ENCODE data around the gene COA1.
A peak's percentile ranks its signal among the peaks of the same experiment; 100 is the strongest.
"Not testable (repeated sequence)": the region's sequence is repeated elsewhere in the genome, so short reads cannot be mapped to it uniquely, and the experiment has no call there.

COA1 gene

DNA sequence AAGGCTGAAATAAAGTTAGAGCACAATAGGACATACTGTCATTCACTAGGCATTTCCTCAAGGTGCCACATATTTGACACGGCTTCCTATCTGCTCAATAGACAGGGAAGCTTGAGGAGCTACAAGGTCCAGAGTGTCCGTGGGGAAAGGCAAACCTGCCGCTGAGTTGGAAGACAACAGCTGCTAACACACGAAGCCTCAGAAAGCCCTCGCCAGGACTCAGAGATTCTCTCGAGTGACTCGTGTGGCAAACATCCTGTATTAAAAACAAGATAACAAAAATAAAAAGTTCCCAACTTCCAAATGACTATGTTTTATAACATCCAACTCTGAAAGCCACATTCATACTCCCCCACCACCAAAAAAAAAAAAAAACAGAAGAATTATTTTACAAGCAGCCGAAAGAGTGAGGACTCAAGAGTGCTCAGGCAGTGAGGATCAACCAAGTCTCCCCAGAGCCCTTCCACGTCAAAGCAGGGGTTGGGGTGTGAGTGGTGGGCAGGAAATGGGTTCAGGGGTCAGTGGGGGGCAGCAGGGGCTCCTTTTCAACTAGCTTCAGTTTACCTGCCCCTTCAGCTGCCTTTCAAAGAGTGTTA lies 78.8 kb downstream of the COA1 start:
- DNase-seq, result no peak

DNA sequence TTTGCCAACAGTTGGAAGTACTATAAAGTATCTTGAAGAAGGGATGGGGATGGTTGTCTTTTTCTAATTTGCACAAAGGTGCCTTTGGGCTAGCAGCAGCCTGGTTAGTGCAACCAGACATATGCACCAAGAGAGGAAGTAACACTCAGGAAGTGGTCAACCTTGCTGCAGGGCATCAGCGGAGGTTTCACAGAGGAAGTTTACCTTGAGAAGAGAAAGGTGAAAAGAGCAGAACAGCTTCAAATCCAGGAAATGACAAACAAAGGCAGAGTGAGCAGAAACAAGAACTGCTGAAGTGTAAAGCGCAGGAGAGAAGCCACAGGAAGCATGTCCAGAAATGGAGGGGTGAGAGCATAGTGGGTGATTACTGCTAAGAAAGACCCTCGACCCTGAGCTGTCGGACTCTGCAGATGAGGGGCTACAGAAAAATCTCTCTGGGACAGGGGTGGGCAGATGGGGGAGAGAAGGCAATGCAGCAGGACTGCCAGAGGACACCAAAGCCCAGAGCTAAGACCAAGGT lies 79.5 kb downstream of the COA1 start:
- DNase-seq, result peak; percentile 9 to 15

DNA sequence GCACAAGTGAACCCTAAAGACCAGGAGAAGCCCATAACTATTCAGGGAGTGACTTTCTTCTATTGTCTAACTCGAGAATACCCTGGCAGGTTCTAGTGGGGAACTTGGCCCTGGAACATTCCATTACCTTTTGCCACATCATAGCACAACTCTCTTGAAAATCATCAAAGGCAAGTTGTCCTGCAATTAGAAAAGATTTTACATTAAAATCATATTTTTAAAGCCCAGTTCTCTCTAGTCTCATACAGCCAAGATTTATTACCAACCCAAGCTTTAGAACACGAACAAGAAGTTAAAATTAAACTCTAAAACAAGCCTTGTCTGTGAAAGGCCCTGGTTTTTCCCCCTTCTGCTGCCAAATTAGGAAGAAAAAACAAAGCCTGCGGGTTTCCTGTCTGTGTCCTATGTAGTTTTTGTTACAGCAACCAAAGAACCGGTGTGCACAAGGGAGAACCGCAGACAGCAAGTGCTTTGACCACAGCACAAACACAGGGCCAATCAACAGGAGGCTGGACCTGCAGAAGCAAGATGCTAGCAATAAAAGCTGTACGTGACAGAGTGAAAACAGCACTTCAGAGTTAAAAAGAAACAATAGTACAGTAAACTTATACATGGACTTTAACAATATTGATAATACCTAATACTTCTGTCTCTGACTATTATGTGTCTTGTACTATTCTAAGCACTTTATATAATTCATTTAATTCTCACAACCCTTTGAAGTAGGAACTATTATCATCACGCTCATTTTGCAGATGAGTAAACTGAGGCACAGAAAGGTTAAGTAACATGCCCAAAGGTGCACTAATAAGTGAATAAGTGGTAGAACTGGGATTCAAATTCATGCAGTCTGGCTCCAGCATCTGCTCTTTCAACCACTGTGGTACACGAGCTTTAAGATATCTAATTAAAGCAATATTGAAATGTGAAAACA lies 80.6 kb downstream of the COA1 start:
- DNase-seq, result no peak

DNA sequence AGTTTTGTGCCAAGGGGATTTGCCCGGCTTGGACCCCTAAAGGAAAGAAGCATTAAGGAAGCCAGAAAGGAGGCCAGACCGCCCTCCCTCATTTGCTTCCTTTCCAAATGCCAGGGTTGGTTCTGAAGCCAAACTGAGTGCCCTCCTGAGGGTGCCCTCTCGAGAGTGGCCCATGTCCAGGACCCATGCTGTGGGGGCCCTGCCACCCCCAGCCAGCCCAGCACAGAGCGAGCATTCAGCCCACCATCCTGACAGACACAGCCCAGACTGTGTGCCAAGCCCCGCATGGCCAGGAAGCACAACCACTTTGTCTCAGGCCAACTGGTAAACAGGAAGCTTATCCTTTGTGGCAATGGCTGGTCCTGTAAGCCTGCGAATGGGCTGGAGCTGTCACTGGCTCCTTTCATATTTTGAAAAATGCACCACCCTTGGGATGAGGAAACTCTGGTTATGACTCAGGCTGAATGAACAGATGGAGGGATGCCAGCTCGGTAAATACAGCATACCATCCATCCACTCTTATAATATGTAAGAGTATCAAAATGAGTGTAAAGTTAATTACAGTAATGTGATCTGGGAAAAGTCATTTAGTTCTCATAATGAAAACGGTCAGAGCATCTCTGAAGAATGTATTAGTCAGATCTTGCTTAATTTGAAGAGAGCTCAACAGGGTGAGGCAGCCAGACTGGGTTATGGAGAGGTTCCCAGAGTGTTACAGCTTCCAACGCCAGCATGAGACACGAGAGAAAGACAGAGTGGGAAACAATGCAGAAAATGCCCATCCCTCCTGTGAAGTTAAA lies 81.5 kb downstream of the COA1 start:
- DNase-seq, result peak; percentile 38 to 67

DNA sequence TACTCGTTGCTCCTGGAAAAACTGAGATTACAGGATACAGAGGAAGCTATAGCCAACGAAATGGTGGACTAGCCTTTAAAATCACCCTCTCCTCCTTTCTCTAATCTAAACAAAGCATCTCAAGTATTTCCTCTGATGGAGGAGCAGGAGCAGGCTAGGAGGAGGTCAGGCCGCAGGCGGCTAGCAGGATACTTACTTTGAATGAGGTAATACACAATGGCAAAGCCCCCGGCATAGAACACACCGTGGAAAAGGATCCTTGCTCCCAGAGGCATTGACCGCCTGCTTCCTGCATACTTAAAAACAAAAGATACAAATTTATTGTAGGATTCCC lies 82.0 kb downstream of the COA1 start:
- DNase-seq, result no peak

DNA sequence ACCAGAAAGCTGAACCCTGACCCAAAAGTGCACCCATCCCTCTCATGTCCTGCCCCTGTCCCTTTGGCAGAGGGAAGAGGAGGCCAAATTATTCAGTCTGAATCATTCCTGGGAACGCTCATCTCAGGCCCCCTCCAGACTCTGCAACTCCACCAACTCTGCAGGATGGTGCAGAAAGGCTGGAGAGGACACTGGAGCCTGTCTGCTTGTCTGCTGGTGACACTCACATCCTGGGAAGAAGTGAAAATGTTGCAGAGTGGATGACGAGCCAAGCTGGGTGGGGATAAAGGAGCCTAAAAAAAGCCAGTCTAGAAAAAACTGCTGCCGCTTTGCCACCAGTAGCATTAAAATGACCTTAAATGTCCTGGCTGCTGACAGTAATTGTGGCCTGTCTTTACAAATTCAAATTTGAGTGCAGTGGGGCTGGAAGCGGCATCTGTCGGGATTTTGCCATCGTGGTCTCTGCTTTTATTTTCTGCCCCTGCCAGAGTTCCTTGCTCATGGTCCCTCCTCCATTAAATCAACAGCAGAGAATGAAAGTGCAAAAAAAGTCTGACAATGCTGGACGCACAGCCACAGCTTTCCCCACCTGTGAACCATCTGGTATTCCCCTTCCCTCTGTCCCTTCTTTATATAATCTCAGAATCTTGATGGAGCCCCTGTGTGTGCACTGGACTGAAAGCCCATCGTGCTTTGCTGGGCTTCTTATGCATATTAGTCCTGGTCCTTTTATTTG lies 82.6 kb downstream of the COA1 start:
- no peak for DNase-seq

DNA sequence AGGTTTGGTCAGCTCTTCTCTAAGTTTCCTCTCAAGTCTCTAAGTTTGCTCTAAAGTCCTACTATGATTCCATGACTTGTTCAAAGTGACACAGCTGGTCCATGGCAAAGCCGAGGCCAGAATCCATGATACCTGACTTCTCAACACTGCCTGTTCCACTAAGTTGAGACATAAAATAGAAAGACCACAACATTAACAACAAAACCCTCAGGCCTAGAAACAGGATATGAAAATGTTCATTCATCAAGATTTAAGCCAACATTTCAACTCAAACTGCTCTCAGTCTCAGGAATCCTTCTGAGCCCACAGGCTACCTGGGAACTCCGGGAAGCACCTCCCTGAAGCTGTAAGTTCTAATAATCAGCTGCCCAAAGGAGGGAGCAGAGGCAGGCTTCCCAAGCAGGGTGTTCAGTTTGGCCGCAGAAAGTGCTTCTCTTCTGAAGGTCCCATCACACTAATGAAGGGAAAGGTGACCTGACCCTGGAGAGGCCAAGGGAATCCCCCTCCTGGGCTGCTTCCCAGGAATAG lies 83.6 kb downstream of the COA1 start:
- DNase-seq, result no peak

DNA sequence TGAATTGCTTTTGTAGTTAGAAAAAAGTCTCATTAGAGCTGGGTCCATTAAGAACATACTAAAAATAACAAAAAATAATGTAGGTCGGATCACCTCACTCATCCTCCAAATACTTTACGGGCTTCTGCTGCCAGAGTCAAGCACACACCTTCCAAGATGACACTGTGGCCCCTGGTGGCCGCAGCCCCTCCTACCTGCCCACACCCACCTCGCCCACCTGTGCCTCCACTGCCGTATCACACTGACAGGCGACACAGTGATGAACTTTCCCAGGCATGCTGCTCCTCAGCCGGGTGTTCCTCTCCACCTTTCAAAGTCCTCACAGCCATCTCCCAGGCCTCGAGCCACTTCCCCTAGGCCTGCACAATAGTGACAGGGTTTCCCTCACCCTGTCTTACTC lies 85.5 kb downstream of the COA1 start:
- no peak for DNase-seq

DNA sequence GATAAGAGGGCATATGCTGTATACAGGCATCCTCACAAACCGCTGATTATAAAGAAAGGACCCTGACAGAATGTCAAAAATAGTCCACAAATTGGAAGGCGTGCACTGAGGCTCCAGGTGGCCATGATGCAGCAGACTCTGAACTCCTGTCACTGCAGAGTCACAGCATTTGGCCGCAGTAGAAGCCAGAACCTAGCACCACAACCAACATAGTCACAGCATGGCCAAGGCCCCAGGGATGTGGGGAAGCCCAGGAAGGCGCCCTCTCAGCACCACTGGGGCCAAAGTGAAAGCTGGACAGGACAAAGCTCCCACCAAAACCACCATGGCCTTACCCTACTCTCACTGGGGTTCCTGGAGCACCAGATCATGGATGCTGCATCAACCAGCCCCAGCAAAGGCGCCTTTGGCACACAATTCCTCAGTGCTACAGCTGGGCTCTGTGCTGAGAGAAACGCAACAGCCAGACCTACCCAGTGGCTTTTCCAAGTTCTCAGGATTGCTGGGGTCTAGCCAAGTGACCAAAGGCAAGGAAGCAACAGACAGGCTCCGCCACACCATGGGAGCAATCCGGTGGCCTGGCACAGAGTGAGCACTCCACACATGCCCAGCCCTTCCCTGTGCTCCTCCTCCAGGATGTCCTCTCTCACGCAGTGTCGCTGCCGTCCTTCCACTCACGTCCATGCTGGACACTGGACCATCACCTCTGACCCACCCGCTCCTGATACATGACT lies 86.3 kb downstream of the COA1 start:
- no peak for DNase-seq

DNA sequence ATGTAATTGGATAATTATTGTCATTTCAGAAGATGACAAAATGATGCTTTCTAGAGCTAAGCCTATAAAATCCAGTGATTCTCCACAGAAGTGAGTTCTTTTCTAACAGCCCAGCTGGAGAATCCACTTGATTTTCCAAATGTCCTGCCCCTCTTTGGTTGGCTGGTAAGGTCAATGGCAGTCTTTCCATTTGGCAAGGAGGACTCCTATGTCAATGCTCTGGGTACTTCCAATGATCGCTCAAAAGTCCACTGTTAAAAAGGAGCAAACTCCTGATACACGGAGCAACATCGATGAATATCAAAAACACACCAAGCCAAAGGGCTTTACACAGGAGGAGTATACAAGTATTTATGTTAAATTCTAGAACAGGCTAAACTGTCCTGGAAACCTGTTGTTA lies 88.6 kb downstream of the COA1 start:
- no peak for DNase-seq

DNA sequence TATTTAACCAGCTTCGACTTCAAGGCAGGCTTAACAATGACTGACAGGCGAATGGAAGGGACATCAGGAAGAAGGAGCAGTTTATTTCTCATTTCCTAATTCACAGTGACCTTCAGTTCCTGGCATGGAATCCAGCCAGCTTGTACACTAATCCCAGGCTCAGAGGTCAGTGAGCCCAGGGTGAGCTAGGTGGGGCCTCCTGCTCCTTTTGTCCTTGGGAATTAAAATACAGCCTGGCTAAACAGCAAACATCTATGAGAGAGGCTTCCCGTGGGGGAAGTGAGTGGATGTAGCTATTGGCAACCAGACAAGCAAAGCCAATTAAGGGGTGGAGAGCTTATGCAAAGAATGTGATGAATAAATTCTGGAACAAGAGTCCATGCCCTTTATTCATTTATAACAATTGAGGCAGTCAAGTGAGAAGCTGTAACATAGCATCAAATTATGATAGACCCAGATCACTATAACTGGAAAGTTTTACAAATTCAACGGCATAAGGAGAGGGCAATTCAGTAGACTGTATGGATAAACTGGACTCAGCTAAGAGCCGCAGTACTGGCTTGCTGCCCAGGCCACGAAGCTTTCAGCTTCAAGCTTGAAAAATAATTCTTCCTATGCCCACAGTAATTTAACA lies 89.3 kb downstream of the COA1 start:
- no peak for DNase-seq

DNA sequence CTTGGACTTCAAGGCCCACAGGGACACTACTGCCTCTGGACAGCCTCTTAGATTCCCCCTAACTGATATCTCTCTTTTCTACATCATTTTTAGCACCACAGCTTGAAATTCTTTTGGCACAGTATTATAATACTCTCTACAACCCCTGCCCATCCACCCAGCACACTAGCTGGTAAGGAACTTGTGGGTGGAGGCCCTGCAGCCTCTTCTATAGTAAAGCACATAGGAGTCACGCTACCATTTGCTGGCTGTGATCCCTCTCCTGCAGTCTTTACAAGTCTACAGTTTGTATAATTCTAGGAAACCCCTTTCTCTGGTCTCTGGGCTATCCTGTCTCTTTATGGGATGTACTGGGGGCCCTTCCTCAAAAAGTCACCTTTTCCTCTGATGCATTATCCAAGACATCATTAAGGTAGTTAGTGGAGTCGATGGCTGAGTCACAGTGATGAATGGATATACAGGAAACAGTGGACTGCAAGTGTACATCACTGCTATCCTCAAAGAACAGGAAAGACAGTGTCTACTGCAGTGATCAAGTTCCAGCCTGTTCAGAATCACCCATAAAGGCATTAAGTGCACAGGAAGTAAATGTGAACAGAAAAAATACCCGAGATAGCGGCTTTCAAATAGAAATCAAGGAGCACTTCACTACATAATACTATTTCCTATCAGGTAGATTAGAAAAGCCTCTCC lies 92.1 kb downstream of the COA1 start:
- DNase-seq, result no peak

DNA sequence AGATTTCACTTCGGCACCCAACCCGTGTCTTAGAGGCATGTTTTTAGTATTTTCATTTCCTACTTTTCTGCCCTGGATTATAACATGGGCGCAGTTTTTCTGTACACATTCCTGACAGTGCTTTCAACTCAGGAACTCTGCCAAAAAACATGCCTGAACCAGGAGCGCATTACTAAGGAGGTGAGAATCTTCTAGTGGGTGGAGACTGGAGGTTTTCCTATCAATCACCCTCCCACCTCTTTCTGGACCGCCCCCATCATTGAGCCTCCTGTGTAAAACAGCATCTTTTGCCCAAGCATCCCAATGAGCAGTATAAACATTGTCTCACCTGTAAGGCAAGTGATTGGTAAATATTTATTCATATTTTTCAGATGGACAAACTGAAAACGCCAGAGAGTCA lies 93.2 kb downstream of the COA1 start:
- no peak for DNase-seq

DNA sequence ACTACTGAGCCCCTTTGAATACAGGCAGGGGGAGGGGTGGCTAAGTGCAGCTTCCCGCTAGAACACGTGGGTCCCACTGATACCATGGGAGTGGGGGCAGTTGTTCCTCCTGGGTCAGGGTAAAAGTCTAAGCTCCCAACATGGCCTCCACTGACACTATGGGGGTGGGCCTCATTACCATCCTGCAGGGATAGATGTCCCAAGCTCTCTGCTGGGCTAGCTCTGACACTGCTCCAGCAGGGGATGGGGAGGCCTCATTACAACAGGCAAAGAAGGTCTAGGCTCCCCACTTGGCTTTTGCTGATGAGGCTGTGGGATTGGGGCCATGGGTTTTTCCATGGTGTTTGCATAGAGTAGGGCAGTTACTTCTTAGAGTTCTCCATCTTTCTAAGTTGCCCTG lies 94.9 kb downstream of the COA1 start:
- DNase-seq, result no peak

DNA sequence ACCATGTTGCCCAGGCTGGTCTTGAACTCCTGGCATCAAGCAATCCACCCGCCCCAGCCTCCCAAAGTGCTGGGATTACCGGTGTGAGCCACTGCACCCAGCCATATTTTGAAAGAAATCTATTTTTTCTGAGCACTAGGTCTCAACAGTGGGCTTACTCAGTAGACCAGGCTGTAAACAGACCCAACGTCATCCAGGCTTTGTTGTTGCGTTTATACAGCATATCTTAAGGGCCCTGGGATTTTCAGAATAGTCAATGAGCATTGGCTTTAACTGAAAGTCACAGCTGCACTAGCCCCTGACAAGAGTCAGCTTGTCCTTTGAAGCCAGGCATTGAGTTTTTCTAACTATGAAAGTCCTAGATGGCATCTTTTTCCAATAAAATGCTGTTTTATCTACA lies 96.6 kb downstream of the COA1 start:
- DNase-seq, result no peak

DNA sequence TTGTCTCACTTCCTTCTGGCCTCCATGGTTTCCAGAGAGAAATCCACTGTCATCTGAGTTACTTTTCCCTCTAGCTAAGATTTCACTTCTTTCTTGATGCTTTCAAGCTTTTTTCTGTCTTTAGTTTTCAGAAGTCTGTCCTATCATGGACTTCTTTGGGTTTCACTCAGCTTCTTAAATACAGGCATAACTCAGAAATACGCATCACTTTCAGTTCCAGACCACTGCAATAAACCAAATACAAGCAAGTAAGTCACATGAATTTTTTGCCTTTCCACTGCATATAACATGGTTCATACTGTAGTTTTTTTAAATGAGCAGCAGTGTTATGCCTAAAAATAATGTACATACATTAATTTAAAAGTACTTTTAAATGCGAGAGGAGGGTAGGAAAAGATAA lies 97.8 kb downstream of the COA1 start:
- DNase-seq, result no peak

DNA sequence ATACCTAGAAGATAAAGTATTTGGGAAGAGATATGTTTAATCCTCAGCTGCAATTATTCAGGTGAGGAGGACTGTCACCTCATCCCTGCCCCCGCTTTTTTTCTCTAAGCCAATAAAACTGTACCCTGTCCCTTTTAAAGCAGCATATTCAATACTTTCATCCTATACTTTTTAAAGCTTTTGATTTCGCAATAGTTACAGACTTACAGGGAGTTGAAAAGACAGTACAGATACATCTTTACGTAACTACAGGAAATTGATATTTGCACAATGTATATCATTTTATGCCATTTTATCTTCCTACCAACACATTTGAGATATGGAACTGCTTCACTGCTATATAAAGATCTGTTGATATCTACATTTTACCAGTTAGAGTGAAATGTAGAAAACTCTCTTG lies 98.8 kb downstream of the COA1 start:
- no peak for DNase-seq

DNA sequence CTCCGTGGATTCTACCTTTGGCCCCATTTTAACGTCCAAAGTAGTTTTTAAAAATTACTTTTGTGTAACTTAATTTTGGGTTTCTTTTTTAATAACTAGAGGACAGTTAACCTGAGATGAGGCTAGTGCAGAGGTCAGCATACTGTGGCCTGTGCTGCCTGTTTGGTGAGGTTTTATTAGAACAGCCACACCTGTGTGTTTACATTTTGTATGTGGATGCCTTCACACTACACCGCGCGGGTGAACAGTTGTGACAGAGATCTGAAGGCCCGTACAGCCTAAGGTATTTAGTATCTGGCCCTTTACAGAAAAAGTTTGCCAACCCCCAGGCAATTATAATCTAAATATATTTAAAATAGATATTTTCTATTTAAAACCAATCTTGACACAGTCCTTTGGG lies 99.5 kb downstream of the COA1 start:
- DNase-seq, result no peak

DNA sequence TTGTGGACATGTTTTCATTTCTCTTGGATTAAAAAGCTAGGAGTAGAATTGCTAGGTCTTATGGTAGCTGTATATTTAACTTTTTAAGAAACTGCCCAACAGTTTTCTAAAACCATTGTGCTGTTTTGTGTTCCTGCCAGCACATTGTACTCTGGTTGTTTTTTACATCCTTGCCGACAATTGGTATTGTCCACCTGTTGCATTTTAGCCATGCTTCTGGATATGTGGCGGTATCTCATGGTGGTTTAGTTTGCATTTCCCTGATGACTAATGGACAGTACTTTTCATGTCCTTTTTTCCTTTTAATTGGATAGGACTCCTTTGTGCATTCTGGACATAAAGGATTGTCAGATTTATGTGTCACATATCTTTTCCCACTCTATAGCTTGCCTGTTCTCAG lies 100.9 kb downstream of the COA1 start:
- DNase-seq, result no peak

DNA sequence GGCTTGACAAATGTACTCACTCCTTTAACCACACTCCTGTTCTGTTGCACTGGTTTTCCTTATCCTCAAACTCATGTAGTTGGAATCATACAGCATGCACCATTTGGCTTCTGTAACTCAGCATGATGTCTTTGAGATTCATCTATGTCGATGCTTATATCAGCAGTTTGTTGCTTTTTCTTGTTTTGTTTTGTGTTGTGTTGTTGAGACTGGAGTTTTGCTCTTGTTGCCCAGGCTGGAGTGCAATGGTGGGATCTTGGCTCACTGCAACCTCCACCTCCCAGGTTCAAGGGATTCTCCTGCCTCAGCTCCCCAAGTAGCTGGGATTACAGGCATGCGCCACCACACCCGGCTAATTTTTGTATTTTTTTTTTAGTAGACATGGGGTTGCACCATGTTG lies 101.5 kb downstream of the COA1 start:
- DNase-seq, result not testable (repeated sequence)

DNA sequence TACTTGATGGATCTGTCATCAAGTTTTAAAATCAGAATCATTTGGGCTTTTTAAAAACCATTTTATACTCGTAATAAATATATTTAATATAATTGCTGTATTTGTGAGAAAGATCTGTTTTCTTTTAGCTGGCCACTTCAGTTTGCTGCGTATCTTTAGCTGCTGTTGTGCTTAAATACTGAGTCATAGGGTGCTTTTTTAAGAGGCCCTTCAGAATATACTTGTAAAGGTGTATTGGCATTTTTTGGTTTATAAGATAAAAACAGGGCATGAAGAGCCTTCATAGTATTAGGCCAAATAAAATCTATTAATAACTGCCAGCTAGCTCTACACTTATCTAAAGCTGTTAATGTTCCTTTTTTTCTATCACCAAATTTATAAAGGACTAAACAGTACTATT lies 102.6 kb downstream of the COA1 start:
- DNase-seq, result no peak

All from inflammatory macrophage (primary cell).